GM10847 (cell line): ENCODE results near the gene ENTREP1.

Experiments
- POLR2A ChIP-seq: IDR thresholded peaks from 2 replicates; pipeline ENCODE4 v1.6.1; 2011; ENCODE audit not compliant: insufficient read length; ENCODE audit errors: extremely low read depth

Gene ENTREP1

GRCh38 chr9:69324549-69325401 is at the start of gene ENTREP1:
Gene ENTREP1, plus strand, starts transcription at chr9:69325215. Its CDS starts 95 bp downstream, at chr9:69325310.
- TF ChIP-seq POLR2A, result no peak

- no peak for TF ChIP-seq POLR2A
Measured at GRCh38 chr9:69276775-69277174, 48.2 kb upstream of the ENTREP1 start.

- TF ChIP-seq POLR2A, result no peak
Measured at GRCh38 chr9:69279084-69279731, 45.8 kb upstream of the ENTREP1 start.

GRCh38 chr9:69279733-69280132 is 45.3 kb upstream of the ENTREP1 start:
- no peak for TF ChIP-seq POLR2A

GRCh38 chr9:69283003-69283402 is 42.0 kb upstream of the ENTREP1 start:
- no peak for TF ChIP-seq POLR2A

- no peak for TF ChIP-seq POLR2A
Measured at GRCh38 chr9:69292078-69292477, 32.9 kb upstream of the ENTREP1 start.

GRCh38 chr9:69293156-69293555 is 31.9 kb upstream of the ENTREP1 start:
- TF ChIP-seq POLR2A, result no peak

- TF ChIP-seq POLR2A, result no peak
Measured at GRCh38 chr9:69295872-69296552, 29.0 kb upstream of the ENTREP1 start.

- TF ChIP-seq POLR2A, result no peak
Measured at GRCh38 chr9:69297300-69297980, 27.6 kb upstream of the ENTREP1 start.

- no peak for TF ChIP-seq POLR2A
Measured at GRCh38 chr9:69299315-69299714, 25.7 kb upstream of the ENTREP1 start.

- TF ChIP-seq POLR2A, result no peak
Measured at GRCh38 chr9:69299826-69300225, 25.2 kb upstream of the ENTREP1 start.

- no peak for TF ChIP-seq POLR2A
Measured at GRCh38 chr9:69303331-69303730, 21.7 kb upstream of the ENTREP1 start.

- TF ChIP-seq POLR2A, result no peak
Measured at GRCh38 chr9:69307446-69308205, 17.4 kb upstream of the ENTREP1 start.

- no peak for TF ChIP-seq POLR2A
Measured at GRCh38 chr9:69308206-69308931, 16.6 kb upstream of the ENTREP1 start.
